HG03039 (cell line): ENCODE data around the gene NDOR1.
"Not testable (repeated sequence)": the region's sequence is repeated elsewhere in the genome, so short reads cannot be mapped to it uniquely, and the experiment has no call there.

Experiments used
- ATAC-seq: cut with Tn5 transposase; IDR thresholded peaks from one replicate; pipeline ENCODE4 v1.9.1; 2021; ENCODE audit warnings: mild to moderate bottlenecking, moderate library complexity; ENCODE audit not compliant: unreplicated experiment

Gene NDOR1

DNA sequence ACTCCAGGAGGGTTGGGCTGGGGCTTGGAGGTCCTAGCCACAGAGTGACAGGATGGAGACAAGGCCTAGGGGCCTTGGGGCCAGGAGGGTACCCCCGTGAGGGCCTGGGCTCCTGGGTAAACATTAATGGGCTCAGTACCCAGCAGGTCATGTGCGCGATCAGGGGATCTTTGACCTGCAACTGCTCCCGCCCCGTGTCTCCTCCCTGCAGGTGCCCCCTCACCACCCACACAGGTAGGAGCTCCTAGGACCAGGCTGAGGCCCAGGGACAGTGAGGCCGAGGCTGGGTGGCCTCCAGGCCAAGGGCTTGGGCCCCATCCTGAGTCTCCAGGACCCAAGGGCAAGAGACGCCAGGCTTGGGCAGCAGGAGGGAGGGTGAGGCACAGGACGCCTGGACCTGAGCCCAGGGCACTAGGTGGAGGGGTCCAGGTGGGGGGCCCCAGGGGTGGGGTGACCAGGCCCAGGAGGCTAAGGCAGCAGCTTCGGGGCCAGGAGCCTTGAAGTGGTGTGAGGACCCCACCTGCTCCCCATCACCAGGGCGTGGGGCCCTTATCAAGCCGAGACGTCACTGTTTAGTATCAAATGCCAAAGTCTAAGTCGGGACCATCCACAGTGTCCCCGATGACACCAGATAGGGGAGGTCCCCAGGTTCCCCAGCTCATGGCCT lies 25.3 kb downstream of the NDOR1 start, which contains the start of gene SLC34A3:
SLC34A3 (plus strand) TSS at position 197 of the 667 bp plus-strand sequence. CDS start 802 bp downstream, outside the sequence.
- no peak for ATAC-seq

DNA sequence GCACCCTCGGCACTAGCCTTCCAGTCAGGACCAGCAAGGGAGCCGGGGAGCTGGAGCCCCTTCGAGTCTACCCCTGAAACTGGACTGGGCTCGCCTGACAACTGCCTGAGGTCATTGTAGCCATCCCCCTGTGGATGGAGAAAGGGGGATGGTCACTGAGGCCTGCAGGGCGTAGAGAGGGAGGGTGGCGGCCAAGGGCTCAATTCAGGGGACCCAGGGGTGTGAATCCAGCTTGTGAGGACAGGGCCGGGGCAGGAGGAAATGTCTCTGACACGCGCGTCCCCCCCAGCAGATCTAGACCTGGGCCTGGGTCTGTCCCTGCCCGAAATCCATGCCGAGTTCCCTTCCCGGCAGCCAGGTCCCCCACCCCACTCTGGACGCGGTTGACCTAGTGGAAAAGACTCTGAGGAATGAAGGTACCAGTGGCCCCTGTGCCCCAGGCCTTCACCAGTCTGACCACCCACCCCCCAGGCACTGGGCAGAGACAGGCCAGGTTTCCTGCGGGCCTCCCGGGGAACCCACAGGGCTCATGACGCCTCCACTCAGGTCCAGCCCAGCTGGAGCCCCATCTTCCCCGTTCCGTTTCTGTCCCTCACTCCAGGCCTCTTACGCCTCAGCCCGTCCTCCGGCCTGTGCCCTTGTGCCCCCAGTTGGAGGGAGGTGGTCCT lies 26.0 kb downstream of the NDOR1 start:
- ATAC-seq, result no peak

DNA sequence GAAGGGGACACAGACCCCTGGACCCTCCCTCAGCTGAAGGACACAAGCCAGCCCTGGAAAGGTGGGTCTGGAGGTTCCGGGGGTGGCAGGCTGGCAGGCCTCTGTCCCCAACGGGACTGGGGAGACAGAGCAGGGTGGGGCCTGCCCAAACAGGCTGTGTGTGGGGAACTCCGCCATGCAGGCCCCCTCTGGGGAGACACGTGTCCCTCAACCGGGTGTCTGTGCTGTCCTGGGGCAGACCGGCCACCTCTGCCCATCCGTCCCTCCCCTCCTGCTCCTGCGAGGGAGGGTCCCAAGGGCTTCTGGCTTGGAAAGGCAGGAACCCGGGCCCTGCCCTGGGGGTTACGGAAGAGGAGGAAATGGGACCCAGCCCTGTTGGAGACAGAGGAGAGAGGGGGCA lies 26.6 kb downstream of the NDOR1 start:
- ATAC-seq, result no peak

DNA sequence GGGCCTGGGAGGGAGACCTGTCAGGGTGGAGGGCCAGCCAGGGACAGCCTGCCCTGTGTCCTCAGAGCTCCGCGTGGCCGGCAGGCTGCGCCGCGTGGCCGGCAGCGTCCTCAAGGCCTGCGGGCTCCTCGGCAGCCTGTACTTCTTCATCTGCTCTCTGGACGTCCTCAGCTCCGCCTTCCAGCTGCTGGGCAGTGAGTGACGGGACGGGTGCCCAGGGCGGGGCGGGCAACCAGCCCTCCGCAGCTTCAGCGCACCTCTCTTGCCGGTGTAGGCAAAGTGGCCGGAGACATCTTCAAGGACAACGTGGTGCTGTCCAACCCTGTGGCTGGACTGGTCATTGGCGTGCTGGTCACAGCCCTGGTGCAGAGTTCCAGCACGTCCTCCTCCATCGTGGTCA lies 27.0 kb downstream of the NDOR1 start:
- no peak for ATAC-seq

DNA sequence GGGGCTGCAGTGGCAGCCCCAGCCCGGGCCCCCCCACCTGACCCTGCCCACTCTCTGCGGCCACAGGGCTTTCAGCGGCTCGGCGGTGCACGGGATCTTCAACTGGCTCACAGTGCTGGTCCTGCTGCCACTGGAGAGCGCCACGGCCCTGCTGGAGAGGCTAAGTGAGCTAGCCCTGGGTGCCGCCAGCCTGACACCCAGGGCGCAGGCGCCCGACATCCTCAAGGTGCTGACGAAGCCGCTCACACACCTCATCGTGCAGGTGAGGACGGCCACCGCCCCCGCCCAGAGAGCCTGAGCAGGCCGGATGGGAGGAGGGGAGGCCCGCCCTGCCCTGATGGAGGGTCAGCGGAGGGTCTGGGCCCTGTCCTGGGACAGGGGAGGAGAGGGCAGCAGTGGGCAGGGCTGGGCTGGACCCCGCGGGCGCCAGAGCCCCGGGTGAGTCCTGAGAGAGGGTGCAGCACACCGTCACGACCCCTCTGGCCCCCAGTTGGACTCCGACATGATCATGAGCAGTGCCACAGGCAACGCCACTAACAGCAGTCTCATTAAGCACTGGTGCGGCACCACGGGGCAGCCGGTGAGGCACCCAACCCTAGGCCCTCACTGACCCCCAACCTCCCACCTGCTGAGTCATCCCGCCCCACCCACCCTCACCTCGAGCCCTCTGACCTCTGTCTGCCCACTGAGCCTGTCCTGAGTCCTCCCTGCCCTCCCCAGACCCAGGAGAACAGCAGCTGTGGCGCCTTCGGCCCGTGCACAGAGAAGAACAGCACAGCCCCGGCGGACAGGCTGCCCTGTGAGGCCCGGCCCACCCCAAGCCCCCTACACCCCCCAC lies 27.9 kb downstream of the NDOR1 start:
- no peak for ATAC-seq

DNA sequence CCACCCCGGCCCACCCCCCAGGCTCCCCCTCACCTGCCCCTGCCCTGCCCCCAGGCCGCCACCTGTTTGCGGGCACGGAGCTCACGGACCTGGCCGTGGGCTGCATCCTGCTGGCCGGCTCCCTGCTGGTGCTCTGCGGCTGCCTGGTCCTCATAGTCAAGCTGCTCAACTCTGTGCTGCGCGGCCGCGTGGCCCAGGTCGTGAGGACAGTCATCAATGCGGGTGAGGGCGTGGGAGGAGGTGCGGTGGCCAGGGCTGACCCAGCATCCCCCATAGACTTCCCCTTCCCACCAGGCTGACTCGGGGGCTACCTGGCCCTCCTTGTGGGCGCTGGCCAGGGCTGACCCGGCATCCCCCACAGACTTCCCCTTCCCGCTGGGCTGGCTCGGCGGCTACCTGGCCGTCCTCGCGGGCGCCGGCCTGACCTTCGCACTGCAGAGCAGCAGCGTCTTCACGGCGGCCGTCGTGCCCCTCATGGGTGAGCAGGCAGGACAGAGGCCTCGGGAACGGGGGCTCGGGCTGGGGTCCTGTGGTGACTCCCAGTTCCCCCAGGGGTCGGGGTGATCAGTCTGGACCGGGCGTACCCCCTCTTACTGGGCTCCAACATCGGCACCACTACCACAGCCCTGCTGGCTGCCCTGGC lies 28.7 kb downstream of the NDOR1 start:
- ATAC-seq, result no peak

DNA sequence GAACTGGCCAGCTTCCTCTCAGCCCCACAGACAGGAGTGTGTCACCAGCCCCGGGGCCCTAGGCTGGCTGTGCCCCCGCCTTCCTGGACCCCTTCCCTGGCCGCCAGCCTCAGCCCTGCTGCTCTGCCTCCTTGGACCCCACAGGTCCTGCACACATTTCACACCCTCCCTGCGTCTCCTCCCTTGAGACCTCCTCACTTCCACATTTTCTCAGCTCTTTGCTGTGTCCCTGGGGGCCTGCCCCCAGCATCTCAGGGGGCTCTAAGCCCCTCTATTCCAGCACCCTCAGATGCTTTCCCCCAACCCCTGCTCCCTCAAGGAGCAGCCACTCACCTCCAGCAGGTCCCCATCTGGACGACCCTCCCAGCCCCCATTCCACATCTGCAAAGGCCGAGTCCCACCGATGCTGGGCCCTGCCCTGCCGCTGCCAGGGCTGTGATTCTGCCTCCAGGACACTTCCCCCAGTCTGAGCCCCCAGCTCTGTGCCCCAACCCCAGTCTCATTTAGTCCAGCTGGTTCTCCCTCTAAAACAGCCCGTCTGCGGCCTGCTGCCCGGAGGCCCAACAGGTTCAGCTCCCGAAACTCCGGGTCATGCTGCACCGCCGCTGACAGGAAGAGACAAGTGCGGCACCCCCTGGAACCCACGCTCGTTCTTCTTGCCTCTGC lies 29.4 kb downstream of the NDOR1 start:
- no peak for ATAC-seq

DNA sequence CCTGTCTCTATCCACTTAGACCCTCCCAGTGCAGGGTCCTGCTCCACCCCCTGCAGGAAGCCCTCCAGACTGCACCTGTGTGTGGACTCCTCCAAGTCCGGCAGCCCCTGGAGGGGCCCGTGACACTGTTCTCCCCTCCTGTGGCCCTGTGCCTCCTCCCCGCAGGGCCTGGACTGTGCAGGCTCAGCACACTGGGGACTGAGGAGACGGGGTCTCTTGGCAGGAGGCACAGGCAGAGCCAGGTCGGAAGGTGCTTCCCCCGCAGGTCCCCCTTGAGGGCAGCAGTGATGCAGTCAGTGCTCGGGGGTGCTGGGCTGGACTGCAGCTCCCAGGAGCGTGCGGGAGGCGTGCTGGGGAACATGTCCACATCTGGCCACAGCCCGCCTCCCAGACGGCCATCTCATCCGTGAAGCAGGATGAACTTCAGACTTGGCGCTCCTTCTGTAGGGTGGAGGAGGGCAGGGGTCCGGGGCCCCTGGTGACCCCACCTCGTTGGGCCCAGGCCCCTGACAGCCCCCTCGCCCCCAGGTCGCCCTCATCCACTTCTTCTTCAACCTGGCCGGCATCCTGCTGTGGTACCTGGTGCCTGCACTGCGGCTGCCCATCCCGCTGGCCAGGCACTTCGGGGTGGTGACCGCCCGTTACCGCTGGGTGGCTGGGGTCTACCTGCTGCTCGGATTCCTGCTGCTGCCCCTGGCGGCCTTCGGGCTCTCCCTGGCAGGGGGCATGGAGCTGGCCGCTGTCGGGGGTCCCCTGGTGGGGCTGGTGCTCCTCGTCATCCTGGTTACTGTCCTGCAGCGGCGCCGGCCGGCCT lies 30.1 kb downstream of the NDOR1 start:
- ATAC-seq, result no peak

DNA sequence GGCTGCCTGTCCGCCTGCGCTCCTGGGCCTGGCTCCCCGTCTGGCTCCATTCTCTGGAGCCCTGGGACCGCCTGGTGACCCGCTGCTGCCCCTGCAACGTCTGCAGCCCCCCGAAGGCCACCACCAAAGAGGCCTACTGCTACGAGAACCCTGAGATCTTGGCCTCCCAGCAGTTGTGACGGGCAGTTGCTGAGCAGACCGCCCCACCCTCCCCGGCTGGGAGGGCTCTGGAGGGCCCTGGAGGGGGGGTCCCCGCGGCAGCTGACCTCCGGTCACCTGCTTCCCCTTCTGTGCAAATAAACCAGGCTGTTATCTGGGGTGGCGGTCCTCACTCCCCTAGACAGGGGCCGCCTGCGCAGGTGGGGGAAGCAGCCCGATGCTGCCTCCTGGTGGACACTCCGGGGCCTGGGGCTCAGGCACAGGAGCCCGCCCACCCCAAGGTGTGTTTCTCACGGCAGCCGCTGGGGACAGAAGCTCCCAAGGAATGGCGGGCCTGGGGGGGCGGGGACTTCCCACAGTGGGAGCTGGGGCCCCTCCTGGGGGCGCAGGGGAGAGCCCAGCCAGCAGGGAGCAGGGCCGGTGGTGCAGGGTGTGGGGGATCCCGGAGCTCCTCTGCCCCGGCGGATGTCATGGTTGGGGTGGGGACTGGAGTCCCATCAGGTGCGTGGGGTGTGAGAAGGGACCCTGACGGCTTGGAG lies 30.9 kb downstream of the NDOR1 start:
- ATAC-seq, result no peak

DNA sequence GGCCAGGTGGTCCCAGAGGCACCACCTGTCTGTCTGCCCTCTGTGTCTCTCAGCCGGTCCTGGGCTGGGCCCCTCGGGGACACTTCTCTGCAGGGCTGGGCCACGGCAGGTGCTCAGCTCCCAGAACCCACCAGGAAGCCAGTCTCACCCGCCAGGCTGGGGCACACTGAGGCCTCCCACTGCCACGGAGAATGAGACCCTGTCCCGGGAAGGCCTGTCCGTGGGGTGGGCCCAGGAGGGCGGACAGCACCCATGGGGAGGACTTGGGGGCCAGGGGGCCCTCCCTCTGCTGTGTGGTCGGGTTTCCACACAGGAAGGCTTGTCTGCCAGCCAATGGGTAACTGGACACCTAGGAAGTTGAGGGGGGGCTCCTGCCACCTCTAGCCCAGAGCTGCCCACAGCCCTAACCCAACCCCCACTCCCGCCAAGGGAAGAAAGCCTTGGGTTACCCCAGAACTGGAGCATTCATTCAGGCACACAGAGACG lies 31.5 kb downstream of the NDOR1 start:
- no peak for ATAC-seq

DNA sequence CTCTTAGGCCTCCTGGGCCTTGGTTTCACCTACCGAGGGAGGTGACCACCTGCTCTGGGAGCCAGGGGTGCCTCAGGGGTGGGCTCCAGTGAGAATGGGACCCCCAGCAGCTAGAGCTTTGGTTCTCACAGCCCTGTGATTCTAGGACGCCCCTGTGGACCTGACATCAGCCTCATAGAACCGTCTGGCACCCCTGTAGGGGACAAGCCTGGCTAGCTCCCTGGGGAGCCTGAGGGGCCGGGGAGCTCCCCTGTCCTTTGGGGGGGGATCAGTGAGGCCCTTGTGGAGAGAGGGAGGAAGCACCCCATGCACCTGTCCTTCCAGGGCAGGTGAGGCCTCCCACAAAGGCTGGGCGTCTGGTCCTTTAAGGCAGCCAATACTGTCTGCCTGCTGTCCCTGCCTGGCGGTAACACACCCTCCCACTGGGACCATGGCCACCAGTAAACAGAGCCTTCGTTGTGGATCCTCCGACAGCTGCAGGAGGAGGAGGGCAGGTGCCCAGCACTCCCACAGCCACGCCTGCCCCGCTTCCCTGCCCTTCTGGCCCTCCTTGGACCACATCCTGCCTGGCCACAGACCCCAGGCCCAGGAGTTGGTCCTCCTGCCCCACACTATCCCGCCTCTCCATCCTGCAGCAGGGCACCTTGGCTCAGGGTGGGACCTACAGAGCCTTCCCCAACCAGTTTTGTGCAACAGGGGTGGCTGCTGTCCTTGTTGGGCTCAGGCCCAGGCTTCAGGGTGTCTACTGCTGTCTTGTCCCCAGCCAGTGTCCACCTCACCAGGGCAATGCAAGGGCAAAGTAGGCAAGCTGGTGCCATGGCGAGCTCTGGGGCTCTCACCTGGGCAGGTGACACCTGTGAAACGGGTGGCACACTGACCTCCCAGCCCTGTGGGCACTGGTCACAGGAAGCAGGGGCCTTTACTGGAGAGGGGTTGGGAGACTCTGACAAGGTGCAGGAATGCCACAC lies 32.5 kb downstream of the NDOR1 start:
- ATAC-seq, result no peak

DNA sequence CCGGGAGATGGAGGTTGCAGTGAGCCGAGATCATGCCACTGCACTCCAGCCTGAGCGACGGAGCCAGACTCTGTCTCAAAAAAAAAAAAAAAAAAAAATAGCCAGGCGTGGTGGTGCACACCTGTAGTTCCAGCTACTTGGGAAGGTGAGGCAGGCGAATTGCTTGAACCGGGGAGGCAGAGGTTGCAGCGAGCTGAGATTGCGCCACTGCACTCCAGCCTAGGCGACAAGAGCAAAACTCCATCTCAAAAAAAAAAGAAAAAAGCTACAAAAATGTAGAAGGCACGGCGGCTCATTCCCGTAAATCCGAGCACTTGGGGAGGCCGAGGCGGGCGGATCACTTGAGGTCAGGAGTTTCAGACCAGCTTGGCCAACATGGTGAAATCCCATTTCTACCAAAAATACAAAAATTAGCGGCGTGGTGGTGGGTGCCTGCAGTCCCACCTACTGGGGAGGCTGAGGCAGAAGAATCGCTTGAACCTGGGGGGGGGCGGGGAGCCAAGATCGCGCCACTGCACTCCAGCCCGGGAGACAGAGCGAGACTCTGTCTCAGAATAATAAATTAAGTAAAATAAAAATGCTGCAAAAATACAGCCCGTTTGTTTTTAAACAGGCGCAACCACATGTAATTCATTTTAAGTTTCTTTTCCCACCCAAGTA lies 34.2 kb downstream of the NDOR1 start:
- ATAC-seq, result not testable (repeated sequence)

DNA sequence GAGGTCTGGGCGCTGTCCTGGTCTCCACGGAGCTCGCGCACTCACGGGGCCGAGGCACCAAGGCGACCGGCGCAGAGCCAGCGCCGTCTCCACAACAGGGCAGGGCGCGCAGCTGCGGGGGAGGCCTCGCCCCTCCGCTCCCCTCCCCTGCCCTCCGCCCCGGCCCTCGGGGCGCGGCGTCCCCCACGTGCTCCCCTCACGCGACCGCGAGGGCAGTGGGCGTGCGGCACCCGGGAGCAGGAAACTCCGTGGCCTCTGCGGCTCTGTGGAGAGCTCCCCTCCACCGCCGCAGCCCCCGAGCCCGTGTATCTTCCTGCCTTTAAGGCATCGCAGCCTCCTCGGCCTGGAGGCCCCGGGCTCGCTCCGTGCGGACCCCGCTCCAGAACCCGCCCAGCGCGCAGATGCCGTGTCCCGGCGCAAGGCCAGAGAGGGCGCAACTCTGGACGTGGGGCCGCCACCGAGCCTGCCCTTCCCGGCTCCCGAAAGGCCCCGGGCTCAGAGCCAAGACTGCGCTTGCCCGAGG lies 34.9 kb downstream of the NDOR1 start:
- ATAC-seq, result peak; percentile 14

DNA sequence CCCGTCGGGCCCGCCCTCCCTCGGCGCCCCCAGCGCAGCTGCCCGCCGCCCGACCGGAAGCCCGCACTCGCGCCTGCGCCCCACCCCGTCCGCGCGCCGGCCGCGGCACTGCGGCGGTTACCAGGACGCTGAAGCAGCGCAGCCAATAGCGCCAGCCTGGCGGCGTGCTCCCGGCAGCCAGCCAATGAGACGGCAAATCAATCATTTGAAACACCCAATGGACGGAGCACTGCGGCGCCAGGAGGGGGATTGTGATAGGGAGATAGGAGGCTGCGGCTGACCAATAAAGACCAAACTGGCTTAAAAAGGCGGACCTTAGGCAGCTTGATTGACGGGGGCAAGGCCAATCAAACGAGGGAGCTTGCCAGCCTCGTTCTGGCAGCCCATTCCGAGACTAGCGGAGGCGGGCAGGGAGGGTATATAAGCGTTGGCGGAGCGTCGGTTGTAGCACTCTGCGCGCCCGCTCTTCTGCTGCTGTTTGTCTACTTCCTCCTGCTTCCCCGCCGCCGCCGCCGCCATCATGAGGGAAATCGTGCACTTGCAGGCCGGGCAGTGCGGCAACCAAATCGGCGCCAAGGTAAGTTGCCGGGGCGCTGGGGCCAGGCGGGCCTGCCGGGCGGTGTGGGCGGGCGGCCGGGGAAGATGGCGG lies 35.5 kb downstream of the NDOR1 start, which contains the start of gene TUBB4B:
TUBB4B (plus strand) TSS at position 447 of the 649 bp plus-strand sequence; CDS start at position 521, 74 bp downstream.
- peak; percentile 65 for ATAC-seq

DNA sequence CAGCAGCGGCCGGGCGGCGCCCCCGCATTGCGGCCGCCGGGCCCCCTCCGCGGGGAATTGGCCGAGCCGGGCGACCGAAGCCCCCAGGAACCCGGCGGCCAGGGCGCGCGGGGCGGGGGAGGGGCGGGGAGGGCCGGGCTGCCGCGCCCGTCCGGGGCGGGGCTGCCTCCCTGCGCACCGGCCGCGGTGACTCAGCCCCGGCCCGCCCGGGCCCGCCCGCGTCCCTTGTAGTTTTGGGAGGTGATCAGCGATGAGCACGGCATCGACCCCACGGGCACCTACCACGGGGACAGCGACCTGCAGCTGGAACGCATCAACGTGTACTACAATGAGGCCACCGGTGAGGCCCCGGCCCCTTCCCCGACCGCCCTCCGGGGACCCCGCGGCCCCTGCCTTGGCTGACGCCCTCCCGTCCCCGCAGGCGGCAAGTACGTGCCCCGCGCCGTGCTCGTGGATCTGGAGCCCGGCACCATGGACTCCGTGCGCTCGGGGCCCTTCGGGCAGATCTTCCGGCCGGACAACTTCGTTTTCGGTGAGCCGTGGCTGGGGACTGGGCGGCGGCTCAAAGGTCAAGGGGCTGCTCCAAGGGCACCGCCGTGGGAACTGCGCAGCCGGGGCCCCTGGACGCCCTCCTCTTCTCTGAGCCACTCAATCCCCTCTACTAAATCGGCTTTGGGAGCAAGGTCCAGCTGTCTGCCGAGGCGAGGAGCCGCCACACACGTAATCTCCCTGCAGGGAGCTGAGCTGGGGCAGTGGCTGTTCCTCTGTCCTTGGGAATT lies 36.2 kb downstream of the NDOR1 start:
- peak; percentile 11 for ATAC-seq
